ENCODE measurements around the gene NUP37.

The NUP37 gene

GRCh38 chr12:102024765-102025164 lies 95.1 kb downstream of the NUP37 start:
- no peak for DNase-seq

- DNase-seq = no peak
Measured at GRCh38 chr12:102023343-102023930, 96.5 kb downstream of the NUP37 start.
